Measurements from ENCODE around the gene EMC6.

- TF ChIP-seq CTCF (IDR thresholded peaks at IDR 0.05) = no peak
- no peak for TF ChIP-seq EP300 (IDR thresholded peaks at IDR 0.05)
Observed at GRCh38 chr17:3627769-3628167, 40.8 kb upstream of the EMC6 start.

Measured in gastroesophageal sphincter (tissue), 3 donors.